Spleen (tissue), 11 donors: ENCODE data around the gene WHAMM. TPM values are rescaled to one million over a fixed set of nuclear protein-coding genes. Genes with fewer than 3 reads are reported as not detected.
"Not testable (repeated sequence)": the region's sequence is repeated elsewhere in the genome, so short reads cannot be mapped to it uniquely, and the experiment has no call there.

Experiments used
- DNase-seq: peaks from one replicate; pipeline ENCODE4 v3.0.0-alpha.2; 2020
- H3K27ac ChIP-seq, 8 donors: fragments of 200-600 bp; sonication (generic) in 7 of 8; 1 replicate in 4 of 8; 2 replicates in 4 of 8; pipeline versions ENCODE4 v1.5.0 to v1.8.0; 2016 to 2021; ENCODE audit warnings: inconsistent platforms in 4 of 8, mild to moderate bottlenecking in 4 of 8, moderate library complexity in 1 of 8
- H3K27me3 ChIP-seq, 7 donors: fragments of 200-600 bp; sonication (generic) in 6 of 7; replicated peaks in 1 of 7; 1 replicate in 4 of 7; 2 replicates in 3 of 7; pipeline versions ENCODE4 v1.5.0 to v1.8.0; 2016 to 2021; ENCODE audit warnings: inconsistent platforms in 3 of 7, mild to moderate bottlenecking in 1 of 7
- H3K36me3 ChIP-seq, 6 donors: fragments of 200-600 bp; sonication (generic) in 5 of 6; 1 replicate in 4 of 6; 2 replicates in 2 of 6; pipeline versions ENCODE4 v1.5.0 to v1.8.0; 2016 to 2021; ENCODE audit warnings: inconsistent platforms in 2 of 6
- H3K4me1 ChIP-seq, 6 donors: fragments of 200-600 bp; sonication (generic) in 5 of 6; 1 replicate in 3 of 6; 2 replicates in 3 of 6; pipeline versions ENCODE4 v1.5.0 to v1.8.0; 2016 to 2021; ENCODE audit warnings: inconsistent platforms in 3 of 6
- H3K4me3 ChIP-seq, 8 donors: fragments of 200-600 bp; sonication (generic) in 7 of 8; 1 replicate in 4 of 8; 2 replicates in 4 of 8; pipeline versions ENCODE4 v1.5.0 to v1.8.0; 2016 to 2021; ENCODE audit warnings: inconsistent platforms in 4 of 8, mild to moderate bottlenecking in 4 of 8, moderate library complexity in 2 of 8
- H3K9me3 ChIP-seq, 8 donors: fragments of 200-600 bp; sonication (generic) in 7 of 8; 1 replicate in 4 of 8; 2 replicates in 4 of 8; pipeline versions ENCODE4 v1.5.0 to v1.8.0; 2016 to 2021; ENCODE audit warnings: inconsistent platforms in 4 of 8
- POLR2A ChIP-seq, 3 donors: fragments of 450-650 bp; IDR thresholded peaks; one replicate each; pipeline ENCODE4 v1.5.1; 2017; ENCODE audit warnings: antibody characterized with exemption in 3 of 3, mild to moderate bottlenecking in 1 of 3
- POLR2AphosphoS5 ChIP-seq, 3 donors: sonication (generic); formaldehyde crosslinking; IDR thresholded peaks; one replicate each; pipeline ENCODE4 v1.5.1; 2017; ENCODE audit warnings: antibody characterized with exemption in 3 of 3
- WGBS, 5 donors: extraction: QIAGEN DNeasy Blood & Tissue Kit in 3 of 5; methylation state at CpG; one replicate each; pipeline versions ENCODE4 v1.1.5 to v1.1.7; 2013 to 2018; 5-methylcytosine and 5-hydroxymethylcytosine counted together
- intact Hi-C: fragments of 100-400 bp; cut with DNase I; formaldehyde crosslinking; loops from one replicate; pipeline ENCODE4 v1.15.0; 2023; ENCODE audit warnings: low total_unique reads
- polyA plus RNA-seq, 3 donors: library from polyadenylated mRNA; stranded (reverse); fragments of 200-250 nt; gene quantifications; one replicate each; pipeline ENCODE4 v1.2.1, GENCODE V29; 2013
- total RNA-seq, 7 donors: library from RNA; depleted of rRNA in 3 of 7; stranded (reverse); fragments of >200 nt in 3 of 7; fragmentation: NEBNext Ultra II Directional in 4 of 7; extraction: Animal tissue kit (Norgen Biotek cat#: 25700) in 4 of 7; gene quantifications; one replicate each; pipeline versions ENCODE4 v1.1.0 to v1.2.1, GENCODE V29; 2016 to 2021
- TF ChIP-seq, protein P1 (sequence below), 11 experiments: fragments of 200-600 bp in 7 of 11; fragments of 450-650 bp in 4 of 11; sonication (generic) in 4 of 11; IDR thresholded peaks in 8 of 11; conservative IDR thresholded peaks in 3 of 11; 1 replicate in 7 of 11; 2 replicates in 4 of 11; pipeline versions ENCODE4 v1.4.0 to v1.8.0; 2016 to 2021; ENCODE audit warnings: antibody characterized with exemption in 11 of 11, inconsistent platforms in 4 of 11, mild to moderate bottlenecking in 1 of 11
- donor health status: healthy with polysubstance abuse.
- donor health status: DM: no; HTN: no; CAD: no; lungs with moderate emphysema.
- donor health status: DM: no; HTN: no; CAD: no.
- donor health status: Bipolar disorder and iron deficiency.
- donor health status: healthy.
- donor health status: DM: no; HTN: no; CAD: no.
- donor health status: DM: yes; HTN: yes; CAD: no.

WHAMM gene
- total and polyA plus RNA-seq, 10 donors: 3.3 to 14.1 (median 11.9) TPM

GRCh38 chr15:82812994-82813393 lies 3.6 kb downstream of the WHAMM start:
- Histone ChIP-seq H3K9me3 (no peaks in the 10 kb centered on the region), H3K27ac (no peak overlapping the region), H3K36me3 (peaks cover 0 to 61% (median 44%) of the 10 kb centered on the region in 6 donors), H3K27me3 (no peaks in the 10 kb centered on the region), H3K4me3 (no peak overlapping the region), H3K4me1 (peaks cover 14 to 65% (median 32%) of the 10 kb centered on the region in 6 donors)
- 75 to 82% (median 78%) methylated on average over 4 of the region's 4 CpGs for WGBS, 5 donors
- intact Hi-C loops: no loop called here
- TF ChIP-seq POLR2A (IDR thresholded peaks at IDR 0.05) (no peak), POLR2AphosphoS5 (IDR thresholded peaks at IDR 0.05) (no peak)
- TF ChIP-seq, protein P1, sequence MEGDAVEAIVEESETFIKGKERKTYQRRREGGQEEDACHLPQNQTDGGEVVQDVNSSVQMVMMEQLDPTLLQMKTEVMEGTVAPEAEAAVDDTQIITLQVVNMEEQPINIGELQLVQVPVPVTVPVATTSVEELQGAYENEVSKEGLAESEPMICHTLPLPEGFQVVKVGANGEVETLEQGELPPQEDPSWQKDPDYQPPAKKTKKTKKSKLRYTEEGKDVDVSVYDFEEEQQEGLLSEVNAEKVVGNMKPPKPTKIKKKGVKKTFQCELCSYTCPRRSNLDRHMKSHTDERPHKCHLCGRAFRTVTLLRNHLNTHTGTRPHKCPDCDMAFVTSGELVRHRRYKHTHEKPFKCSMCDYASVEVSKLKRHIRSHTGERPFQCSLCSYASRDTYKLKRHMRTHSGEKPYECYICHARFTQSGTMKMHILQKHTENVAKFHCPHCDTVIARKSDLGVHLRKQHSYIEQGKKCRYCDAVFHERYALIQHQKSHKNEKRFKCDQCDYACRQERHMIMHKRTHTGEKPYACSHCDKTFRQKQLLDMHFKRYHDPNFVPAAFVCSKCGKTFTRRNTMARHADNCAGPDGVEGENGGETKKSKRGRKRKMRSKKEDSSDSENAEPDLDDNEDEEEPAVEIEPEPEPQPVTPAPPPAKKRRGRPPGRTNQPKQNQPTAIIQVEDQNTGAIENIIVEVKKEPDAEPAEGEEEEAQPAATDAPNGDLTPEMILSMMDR (IDR thresholded peaks at IDR 0.05 in 8 of 11, conservative IDR thresholded peaks at IDR 0.05 in 3 of 11): no peak
- no peak for DNase-seq

DNA sequence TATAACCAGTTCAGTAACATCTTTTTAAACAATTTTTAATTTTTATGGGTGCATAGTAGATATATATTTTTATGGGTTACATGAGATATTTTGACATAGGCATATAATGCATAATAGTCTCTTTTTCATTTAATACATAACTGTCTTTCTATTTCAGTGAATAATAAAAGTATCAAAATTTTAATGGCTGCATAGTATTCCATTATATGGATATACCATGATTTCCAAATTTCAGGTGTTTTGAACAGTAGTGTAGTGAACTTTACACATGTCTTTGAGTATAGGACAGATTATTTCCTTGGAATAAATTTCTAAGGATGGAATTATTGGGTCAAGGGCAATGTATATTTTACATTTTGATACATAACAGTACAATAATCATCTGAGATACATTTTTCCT lies 10.7 kb downstream of the WHAMM start:
- no peak for DNase-seq
- Histone ChIP-seq H3K27ac (no peak overlapping the region), H3K36me3 (peaks cover 3 to 100% (median 89%) of the 10 kb centered on the region in 6 donors), H3K9me3 (no peaks in the 10 kb centered on the region), H3K4me1 (peaks cover 0 to 13% (median 0%) of the 10 kb centered on the region in 6 donors), H3K27me3 (no peaks in the 10 kb centered on the region), H3K4me3 (no peak overlapping the region)
- intact Hi-C loops: no loop called here
- no peak for TF ChIP-seq POLR2AphosphoS5 (IDR thresholded peaks at IDR 0.05)
- TF ChIP-seq, protein P1 (IDR thresholded peaks at IDR 0.05 in 8 of 11, conservative IDR thresholded peaks at IDR 0.05 in 3 of 11): no peak
- TF ChIP-seq POLR2A (IDR thresholded peaks at IDR 0.05): no peak

DNA sequence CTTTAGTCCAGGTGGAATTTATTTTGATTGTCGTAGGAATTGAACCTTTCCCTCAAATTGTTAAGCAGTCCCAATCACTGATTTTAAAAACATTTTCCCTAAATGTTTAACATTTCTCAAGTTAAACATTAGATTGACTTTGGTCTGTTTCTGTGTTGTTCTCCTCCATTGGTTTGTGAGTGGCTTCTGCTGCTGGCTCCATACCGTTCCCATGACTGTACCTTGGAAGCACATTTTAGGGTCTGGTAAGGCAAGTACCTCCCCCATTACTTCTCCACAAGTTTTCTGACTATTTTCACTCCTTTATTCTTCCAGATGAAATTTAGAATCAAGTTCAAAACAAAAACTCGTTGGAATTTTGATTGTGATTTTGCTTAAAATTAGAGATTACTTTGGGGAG lies 12.0 kb downstream of the WHAMM start:
- H3K9me3 ChIP-seq, H3K4me1 ChIP-seq, H3K27ac ChIP-seq, DNase-seq, intact Hi-C loops, H3K27me3 ChIP-seq, H3K4me3 ChIP-seq: not testable (repeated sequence)
- peaks cover 3 to 100% (median 91%) of the 10 kb centered on the region in 6 donors for H3K36me3 ChIP-seq
- WGBS, 5 donors: 87 to 95% (median 91%) methylated on average over 3 of the region's 3 CpGs

GRCh38 chr15:82821851-82822250 lies 12.4 kb downstream of the WHAMM start:
- DNase-seq, H3K9me3 ChIP-seq, H3K27me3 ChIP-seq, H3K4me1 ChIP-seq, H3K27ac ChIP-seq, intact Hi-C loops, H3K4me3 ChIP-seq: not testable (repeated sequence)
- H3K36me3 ChIP-seq: peaks cover 3 to 100% (median 91%) of the 10 kb centered on the region in 6 donors

DNA sequence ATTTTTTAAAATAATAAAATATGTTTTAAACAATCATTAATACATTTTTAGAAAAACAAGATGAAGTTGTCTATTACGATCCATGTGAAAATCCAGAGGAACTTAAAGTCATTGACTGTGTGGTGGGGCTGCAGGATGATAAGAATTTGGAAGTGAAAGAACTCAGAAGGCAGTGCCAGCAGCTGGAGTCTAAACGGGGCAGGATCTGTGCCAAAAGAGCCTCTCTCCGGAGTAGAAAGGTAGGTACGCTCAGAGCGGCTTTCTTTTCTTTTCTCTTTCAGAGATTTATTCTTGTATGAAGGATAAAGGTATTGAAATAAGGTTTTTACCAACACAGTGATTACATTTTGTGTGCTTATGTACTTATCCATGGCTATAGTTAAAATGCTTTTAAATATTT lies 13.6 kb downstream of the WHAMM start:
- 88 to 96% (median 92%) methylated on average over 5 of the region's 5 CpGs for WGBS, 5 donors
- Histone ChIP-seq H3K4me3 (no peak overlapping the region), H3K9me3 (no peaks in the 10 kb centered on the region), H3K27ac (no peak overlapping the region), H3K27me3 (no peaks in the 10 kb centered on the region), H3K36me3 (peaks cover 3 to 100% (median 91%) of the 10 kb centered on the region in 6 donors), H3K4me1 (no peaks in the 10 kb centered on the region)
- no peak for DNase-seq
- TF ChIP-seq POLR2A (IDR thresholded peaks at IDR 0.05): no peak
- TF ChIP-seq, protein P1 (IDR thresholded peaks at IDR 0.05 in 8 of 11, conservative IDR thresholded peaks at IDR 0.05 in 3 of 11): no peak
- no peak for TF ChIP-seq POLR2AphosphoS5 (IDR thresholded peaks at IDR 0.05)
- intact Hi-C loops: no loop called here
